SW480 (cell line): ENCODE results near the gene DYRK3.
"Not testable (repeated sequence)": the region's sequence is repeated elsewhere in the genome, so short reads cannot be mapped to it uniquely, and the experiment has no call there.

Source experiments
- DNase-seq: peaks from one replicate; pipeline ENCODE4 v3.0.0-alpha.2; 2016; ENCODE audit warnings: low spot score

DYRK3 gene

DNA sequence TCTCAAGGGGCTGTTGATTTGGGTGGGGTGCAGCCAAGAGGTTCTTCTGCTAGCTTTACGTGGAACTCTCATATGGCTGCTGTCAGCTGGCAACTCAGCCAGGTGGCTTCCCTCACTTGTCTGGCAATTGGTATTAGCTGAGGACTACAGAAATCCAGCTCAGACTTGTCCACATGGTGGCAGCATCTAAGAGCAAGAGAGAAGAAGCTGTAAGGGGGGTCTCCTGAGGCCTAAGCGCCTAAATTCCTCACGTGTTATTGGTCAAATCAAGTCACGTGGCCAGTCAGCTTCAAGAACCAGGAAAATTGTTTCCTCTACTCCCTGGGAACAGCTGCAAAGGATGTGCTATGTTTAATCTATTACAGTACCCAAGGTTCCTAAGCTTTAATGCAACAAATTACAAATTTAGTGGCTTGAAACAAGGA, 4.2 kb upstream of the DYRK3 start:
- DNase-seq: peak; percentile 82

DNA sequence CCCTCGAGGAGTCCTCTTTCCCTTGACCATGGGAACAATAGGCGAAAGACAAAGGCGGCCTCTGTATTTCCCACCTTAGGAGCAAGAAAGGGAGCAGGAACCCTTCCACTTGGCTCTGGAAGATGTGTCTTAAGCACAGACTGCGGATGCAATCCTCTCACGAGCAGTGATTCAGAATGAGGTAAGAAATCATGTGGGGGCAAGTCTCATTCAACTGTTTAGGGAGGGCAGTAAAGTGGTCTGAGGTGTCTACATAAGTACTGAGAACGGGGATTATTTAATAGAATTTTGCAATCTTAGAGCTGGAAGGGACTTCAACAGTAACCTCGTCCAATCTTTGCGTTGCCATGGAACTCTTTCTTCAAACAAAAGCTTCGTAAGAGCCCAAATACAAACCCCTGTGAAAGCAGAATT, 1.6 kb upstream of the DYRK3 start:
- DNase-seq: no peak

DNA sequence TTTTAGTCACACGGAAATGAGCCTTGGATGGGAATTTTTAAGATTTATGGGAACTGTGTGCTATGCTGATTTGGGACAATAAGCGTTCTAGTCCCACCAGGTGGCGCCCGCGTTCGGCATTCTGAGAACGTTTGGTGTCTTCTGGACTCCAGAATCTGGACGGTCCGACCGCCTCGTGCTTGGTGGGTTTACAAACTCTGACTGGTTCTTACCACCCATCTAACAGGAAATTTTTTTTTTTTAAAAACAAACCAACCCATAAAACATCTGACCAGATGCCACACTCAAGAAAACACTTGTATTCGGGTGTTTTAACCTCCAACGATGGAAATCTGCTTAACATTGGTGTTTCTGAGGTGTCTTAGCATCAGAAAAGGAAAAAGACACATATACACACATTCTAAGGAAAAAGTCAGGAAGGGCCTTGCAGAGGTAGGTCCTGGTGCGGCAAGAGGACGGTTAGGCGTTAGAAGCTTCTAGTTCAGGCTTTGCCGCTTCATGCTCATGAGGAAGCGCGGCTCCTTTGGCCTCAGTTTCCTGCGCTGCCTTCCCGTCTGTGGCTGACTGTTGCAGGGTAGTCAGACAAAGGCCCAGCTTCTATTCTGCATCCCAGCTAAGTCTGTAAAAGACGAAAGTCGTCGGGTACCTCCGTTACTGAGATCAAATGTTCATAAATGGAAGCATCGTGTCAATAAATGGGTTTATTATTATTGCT, 814 bp upstream of the DYRK3 start:
- DNase-seq: peak; percentile 63

- peak; percentile 25 for DNase-seq
Observed at GRCh38 chr1:206635978-206636345, 626 bp downstream of the DYRK3 start.

GRCh38 chr1:206636671-206637070, 1.3 kb downstream of the DYRK3 start:
- no peak for DNase-seq

GRCh38 chr1:206637605-206638004, 2.3 kb downstream of the DYRK3 start:
- DNase-seq: no peak

- DNase-seq: not testable (repeated sequence)
Observed at GRCh38 chr1:206642074-206642473, 6.7 kb downstream of the DYRK3 start.

DNA sequence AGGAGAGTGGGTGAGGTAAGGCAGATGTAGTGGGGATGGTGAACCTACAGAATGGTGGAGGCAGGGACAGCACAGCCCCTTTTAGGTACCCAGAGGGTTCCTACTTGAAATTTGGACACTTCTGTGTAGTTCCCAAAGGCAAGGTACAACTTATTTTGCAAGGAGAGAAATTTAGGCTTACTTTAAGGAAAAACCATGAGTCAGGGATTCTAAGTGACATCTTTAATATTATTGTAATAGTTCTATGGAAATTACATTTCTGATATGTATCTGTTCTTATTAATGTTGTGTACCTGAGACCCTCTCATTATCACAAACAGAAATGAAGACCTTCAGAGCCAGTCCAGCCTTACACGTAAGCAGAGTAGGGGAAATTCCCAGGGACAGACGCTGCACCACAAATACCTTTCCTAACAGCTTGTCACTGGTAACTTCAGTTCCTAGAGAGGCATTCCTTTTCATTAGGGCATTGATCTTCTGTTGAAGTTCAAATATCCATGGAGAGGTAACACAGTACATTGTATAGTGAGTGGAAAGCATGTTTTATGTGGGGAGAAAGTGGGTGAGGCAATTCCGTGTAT, 7.9 kb downstream of the DYRK3 start:
- no peak for DNase-seq

DNA sequence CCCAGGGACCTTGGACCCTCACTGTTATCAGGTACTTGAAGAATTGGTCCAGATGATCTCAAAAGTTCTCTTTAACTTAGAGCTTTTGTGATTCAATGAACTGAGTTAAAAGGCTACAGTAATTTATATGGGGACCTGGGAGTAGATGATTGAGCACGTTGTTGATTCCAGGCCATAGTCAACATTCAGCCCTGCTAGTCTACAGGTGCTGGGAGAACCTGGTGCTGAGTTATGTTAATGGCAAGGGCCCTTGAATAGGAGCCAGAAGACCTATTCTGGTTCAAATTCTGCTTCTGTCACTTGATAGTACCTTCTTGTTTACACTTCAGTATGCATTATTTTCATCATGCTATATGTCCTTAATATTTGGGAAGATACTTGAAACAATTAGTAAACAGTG, 11.2 kb downstream of the DYRK3 start:
- DNase-seq: no peak

DNA sequence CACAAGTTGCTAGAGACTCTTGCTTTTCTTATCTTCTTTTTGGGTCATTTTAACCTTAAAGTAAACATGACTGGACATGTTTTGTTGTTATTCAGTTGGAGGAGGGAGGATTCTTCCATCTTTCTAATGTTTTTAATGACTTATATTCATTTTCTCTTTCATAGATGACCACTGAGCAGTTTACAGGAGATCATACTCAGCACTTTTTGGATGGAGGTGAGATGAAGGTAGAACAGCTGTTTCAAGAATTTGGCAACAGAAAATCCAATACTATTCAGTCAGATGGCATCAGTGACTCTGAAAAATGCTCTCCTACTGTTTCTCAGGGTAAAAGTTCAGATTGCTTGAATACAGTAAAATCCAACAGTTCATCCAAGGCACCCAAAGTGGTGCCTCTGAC, 11.9 kb downstream of the DYRK3 start:
- no peak for DNase-seq

GRCh38 chr1:206649261-206649921, 14.1 kb downstream of the DYRK3 start:
- no peak for DNase-seq

DNA sequence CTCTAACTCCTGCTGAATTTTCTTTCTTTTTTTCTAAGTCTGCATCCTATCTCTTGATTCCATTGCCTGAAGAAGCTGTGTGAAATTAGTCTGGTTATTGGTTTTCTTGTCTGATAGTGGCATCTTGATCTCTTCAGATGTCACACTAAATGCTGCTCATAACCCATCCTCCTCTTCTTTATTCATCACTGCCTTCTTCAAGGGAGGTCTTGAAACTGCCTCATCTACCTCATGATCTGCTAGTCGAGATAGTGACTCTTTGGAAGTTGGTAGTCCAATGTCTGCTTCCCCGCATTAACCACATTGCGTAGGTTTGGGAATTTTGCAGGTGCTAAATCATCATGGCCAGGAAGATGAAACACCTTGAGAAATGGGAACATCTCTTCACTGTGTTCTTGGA, 15.7 kb downstream of the DYRK3 start:
- no peak for DNase-seq

DNA sequence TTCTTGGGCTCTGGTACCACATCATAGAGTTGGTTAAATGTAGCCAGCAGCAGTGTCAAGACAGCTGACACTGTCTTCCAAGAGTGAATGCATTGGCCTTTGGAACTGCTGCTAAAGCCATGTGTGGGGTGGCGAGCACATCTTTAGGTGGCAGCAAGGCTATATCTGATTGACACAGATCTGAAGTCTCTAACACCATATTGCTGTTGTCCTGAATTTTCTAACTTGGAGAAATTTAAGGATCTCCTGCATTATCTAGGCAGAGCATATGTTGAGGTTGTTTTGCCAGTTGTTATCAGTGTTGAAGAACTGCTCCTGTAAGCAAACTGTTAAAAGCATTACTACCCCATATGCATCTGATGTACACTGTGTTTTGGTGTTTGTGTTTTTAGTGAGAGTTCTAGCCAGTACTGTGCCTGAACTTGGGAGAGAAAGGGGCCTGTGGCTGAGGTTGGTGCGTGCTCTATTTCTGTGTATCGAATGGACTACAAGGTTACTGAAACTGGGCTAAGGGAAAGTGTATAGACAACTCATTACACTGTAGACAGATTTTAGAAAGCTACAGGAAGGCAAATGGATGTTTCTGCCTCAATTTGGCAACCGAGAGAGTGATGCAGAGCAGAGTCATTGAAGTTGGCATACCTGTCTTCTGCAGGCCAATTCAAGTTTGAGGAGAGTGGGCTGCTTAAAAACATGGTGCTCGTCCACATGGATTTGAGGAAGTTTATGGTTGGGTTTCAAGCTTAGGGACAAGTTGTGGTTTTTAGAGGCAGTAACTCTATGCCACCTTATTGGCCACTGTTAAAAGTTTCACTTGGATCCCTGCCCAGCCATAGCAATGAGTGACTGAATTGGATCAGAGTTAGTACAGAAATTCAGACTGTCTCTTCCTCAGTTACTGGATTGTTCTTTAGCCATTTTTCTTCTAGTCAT, 16.9 kb downstream of the DYRK3 start:
- DNase-seq: no peak

DNA sequence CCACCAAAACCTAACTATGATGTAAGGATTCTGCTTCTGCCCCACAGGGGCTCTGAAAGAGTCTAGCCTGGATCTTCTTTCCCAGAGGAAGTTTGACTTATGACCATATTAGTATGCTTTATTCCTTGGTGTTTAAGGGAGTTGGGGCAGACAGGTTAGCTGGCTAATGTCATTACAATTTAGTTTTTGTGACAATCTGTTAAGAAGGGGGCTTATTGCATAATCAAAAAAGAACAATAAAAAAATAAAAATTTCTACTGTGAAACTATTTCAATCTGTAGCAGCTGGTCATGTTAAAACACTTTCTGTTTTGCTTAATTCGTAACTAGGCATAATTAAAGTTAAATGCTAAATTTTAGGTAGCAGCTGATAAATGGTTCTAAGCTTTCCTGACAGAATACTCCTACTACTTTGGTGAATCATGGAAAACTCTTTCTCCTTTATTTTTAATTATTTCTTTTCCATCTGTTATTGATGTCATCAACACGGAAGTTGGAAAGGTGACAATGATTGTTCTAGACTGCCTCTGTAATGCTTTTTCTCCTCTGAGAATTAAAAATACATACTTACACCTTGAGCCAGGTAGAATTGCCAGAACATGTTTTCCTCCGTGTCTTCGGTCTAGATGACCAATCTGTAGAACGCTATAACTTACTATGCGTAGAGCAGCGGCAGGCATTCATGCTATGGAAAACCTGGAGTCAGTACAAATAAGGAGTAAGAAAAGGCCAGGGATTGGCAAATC, 18.6 kb downstream of the DYRK3 start:
- no peak for DNase-seq

DNA sequence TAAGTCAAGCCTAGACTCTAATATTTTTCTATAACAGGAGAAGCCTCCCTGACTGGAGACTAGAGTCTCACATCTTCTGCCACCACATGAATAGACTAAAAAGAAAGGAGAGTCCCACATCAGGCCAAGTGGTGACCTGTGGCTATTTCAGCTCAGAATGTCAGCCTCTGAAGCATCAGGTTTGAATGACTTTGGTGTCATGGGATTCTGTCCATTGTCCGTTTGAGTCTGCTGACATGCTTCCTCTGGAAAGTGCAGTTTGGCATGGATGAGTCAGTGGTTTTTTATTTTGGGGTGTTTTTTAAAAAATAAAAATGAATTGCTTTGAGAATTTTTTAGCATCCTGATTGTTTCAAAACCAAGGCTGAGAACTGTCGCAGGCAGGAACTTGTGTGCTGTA, 19.5 kb downstream of the DYRK3 start:
- no peak for DNase-seq

DNA sequence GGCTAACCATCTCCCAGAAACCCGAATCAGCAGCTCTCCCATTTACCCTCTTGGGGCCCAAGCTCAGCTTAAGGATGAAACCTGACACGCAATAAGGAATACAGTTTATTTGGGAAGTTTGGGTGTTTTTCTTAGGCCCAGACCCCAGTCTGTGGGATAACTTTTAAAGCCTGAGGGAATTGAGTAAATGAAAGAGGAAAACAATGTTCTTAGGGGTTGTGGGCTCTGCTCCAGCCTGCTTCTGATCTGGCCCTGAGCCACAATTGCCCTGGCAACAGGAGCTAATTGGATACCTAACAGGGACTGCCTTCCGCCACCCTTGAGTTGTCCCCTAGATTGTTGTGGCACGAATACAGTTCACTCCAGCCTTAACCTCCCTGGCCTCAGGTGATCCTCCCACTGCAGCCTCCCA, 20.1 kb downstream of the DYRK3 start:
- no peak for DNase-seq

DNA sequence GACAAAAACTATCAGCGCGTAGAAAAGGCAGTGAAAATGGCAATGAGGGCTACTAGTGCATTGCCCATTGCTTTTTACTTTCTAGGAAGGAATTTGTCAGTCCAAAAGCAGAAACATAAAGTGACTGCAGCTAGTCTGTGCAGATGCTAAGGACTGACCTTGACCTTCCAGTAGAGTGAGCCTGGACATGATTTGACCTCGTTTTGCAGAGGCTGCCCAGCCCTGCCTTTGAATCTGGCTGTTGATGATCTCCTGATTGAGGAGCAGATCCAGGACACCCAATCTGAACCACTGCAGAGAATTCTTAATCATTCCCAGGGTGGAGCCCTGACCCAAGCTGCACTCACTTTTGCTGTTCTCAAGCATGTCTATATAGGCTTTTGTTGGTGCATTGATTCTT, 21.6 kb downstream of the DYRK3 start:
- no peak for DNase-seq

- DNase-seq: no peak
Observed at GRCh38 chr1:206657751-206658150, 22.4 kb downstream of the DYRK3 start.

DNA sequence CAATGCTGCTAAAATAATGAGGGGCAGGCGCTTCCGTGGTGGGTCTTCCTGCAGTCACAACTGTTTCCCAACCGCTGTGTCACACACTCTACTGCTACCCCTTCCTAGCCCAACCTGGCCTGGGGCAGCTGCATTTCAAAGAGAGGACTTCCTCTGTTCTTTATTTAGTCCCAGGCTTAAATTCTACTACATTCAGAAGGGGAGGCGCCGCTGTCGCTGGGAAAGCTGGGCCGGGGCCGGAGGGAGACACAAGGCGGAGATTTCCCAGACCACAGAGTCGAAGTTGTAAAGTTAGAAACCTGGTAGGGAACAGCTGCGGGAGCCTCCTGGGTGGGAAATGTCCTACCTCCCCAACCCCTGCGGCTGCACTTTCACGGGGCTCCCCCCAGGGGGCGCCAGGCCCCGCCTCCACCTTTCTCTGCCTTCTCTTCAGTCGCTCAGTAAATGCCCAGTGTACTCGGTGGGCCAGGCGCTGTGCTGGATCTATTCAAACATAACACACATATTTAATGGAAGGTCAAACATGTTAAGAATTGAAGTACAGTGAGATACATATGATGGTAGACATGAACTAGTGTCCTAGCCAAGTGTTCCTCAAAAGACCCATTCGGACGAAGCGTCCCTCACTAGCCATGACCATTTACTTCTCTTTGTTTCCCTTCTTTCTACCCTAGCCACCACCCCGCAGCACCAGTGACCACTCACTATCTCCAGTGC, 23.1 kb downstream of the DYRK3 start:
- DNase-seq: peak; percentile 27

GRCh38 chr1:206658981-206659273, 23.6 kb downstream of the DYRK3 start:
- DNase-seq: no peak

DNA sequence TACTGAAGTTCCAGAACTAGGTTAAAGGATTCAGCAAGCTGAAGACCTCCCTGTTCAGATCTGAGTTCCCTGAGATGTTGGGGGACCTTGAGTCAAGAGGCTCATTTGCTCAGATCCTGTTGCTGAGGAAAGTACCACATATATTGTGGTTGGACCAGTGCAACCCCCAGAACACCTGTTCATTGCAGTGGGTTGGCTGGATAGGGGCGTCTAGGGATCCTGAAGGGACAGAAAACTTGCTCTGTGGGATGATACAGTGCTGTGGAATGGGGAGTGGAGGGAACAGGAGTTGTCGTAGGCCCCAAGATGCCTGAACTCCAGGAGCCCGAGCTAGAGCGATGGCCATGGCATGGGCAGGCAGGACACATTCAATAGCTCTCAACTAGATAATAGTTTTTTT, 24.8 kb downstream of the DYRK3 start:
- DNase-seq: no peak
